HT-29 (cell line): ENCODE results near the gene OLIG1. TPM values are rescaled to one million over a fixed set of nuclear protein-coding genes. Genes with fewer than 3 reads are reported as not detected.

Experiments used
- DNase-seq: peaks from one replicate; pipeline ENCODE4 v3.0.0-alpha.2; 2015; ENCODE audit warnings: low spot score
- total RNA-seq: library from RNA; depleted of rRNA; stranded (reverse); fragments of >200 nt; shearing (Covaris generic); gene quantifications from 2 replicates; pipeline ENCODE4 v1.2.3, GENCODE V29; 2014

Gene OLIG1
- total RNA-seq, 1 experiment from 2014 or later = not detected

DNA sequence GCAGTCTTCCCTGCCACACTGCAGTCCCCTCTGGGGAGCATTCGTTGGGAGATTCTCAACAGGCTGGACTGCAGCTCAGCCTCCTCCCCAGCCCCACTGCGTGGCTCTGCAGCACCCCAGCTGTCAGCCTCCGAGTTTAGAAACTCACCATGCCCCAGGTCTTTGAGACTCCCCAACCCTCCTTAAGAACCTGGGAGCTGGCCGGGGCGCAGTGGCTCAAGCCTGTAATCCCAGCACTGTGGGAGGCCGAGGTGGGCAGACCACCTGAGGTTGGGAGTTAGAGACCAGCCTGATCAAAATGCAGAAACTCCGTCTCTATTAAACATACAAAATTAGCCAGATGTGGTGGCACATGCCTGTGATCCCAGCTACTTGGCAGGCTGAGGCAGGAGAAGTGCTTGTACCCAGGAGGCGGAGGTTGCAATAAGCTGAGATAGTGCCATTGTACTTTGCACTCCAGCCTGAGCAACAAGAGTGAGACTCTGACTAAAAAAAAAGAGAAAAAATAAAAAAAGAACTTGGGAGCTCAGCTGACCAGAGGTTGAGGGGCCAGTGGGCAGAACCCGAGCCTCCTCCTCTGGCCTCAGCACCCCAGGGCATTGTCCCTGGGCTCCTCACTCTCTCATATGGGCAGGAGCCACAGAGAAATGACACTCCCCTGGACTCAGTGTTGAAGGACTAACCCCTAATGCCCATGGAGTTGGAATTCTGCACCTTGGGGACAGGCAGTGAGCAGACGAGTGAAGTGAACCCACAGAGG, 38.6 kb upstream of the OLIG1 start:
- DNase-seq = no peak

DNA sequence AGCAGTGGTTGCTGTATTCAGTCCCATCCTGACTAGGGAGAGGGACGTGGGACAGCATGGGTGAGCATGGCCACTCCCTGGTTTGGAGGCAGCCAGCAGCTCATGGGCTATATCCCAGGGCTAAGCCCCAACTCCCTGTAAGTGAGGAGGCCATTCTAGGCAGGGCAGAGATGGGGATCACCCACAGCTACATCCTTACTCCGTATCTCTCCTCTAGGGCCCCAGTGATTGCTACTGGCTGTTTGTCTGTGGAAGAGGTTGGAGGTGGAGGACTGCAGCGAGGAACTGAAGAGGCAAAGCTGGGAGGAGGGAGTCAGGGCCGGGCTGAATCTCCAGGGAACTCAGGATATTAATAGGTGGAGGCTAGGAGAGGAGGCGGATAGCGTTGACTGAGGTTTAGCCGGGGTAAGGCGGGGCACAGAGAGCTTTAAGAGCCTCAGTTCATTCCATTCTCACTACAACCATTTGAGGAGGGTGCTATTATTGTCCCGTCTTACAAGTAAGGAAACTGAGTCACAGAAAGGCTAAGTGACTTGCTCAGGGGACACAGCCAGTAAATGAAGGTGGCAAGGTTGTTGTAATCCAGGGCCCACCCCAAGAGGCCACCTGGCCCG, 37.4 kb upstream of the OLIG1 start:
- DNase-seq = no peak

DNA sequence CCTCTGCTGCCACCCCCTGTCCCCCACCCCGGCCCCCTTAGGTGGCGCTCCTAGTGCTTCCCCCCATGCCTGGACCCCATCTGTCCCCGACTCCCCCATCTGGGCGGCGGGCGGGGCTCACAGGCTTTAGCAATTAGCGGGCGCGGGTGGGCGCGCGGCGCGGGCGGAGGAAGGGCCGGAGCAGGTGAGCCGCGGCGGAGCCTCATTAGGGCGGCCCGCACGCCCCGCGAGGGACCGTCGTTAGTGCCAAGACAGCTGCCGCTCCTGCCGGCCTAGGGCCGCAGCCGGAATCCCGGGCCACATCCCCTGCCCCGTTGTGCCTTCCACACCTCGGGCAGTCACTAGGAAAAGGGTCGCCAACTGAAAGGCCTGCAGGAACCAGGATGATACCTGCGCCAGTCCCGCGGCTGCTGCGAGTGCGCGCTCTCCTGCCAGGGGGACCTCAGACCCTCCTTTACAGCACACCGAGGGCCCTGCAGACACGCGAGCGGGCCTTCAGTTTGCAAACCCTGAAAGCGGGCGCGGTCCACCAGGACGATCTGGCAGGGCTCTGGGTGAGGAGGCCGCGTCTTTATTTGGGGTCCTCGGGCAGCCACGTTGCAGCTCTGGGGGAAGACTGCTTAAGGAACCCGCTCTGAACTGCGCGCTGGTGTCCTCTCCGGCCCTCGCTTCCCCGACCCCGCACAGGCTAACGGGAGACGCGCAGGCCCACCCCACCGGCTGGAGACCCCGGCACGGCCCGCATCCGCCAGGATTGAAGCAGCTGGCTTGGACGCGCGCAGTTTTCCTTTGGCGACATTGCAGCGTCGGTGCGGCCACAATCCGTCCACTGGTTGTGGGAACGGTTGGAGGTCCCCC, 36.6 kb upstream of the OLIG1 start:
- DNase-seq = no peak

DNA sequence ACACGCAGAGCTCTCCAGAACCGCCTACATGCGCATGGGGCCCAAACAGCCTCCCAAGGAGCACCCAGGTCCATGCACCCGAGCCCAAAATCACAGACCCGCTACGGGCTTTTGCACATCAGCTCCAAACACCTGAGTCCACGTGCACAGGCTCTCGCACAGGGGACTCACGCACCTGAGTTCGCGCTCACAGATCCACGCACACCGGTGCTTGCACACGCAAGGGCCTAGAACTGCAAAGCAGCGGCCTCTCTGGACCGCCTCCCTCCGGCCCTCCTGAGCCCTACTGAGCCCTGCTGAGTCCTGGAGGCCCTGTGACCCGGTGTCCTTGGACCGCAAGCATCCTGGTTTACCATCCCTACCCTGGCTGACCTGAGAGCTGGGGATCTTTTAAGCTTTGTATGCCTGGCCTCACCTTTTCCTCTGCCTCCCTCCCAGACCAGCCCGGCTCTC, 36.0 kb upstream of the OLIG1 start:
- DNase-seq = no peak

DNA sequence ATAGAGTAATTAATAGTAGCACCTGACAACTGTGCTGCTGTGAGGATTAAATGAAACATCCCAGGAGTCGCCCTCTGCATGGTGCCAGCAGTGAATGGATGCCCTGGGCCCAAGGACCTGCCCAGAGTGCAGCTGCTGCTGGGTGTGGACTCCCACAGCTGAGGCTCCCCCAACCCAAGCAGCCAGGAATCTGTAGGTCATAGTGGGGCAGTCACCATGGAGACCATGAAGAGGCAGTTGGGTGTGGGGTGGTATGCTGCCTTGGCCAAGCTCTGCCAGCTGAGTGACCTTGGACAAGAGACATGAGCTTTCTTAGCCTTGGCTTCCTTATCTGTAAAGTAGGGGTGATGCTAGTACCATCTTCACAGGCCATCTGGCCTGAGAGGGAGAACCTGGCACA, 34.8 kb upstream of the OLIG1 start:
- DNase-seq = no peak

GRCh38 chr21:33036430-33037162, 33.3 kb upstream of the OLIG1 start:
- no peak for DNase-seq

- DNase-seq = no peak
Measured at GRCh38 chr21:33037501-33037900, 32.4 kb upstream of the OLIG1 start.

DNA sequence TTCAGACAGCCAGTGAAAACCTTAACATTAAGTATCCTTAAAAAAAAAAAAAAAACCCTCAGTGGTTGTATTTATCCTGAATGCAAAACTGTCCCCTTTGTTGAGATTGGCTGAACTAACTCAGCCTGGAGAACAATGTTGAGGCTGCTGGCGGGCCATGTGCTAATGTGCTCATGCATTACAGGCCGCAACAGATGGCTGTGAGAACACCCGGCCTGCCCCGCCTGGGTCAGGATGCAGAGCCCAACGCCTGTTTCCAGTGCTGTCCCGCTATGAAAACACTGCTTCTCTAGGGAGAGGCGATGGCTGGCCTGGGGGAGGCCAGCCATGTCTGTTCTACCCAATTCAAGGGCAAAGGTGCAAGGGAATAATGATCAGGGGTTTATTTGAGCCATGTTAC, 30.4 kb upstream of the OLIG1 start:
- no peak for DNase-seq

- no peak for DNase-seq
Measured at GRCh38 chr21:33040215-33040614, 29.7 kb upstream of the OLIG1 start.

DNA sequence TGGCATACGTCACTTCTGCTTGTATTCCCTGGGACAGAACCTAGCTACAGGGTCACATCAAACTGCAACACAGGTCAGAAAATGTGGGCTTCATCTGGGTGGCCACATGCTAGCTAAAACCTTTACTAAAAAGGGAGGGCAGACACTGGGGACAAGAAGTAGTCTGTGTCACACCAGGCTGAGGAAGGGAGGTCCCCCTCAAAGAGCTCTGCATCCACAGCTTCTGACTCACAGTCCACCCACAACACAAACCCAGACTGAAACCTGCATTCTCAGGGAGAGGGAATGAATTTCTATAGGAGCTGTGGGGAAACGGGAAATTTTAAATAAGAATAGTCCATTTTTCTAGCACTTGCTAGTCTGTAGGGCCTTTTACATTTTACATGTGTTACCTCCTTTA, 28.0 kb upstream of the OLIG1 start:
- no peak for DNase-seq

DNA sequence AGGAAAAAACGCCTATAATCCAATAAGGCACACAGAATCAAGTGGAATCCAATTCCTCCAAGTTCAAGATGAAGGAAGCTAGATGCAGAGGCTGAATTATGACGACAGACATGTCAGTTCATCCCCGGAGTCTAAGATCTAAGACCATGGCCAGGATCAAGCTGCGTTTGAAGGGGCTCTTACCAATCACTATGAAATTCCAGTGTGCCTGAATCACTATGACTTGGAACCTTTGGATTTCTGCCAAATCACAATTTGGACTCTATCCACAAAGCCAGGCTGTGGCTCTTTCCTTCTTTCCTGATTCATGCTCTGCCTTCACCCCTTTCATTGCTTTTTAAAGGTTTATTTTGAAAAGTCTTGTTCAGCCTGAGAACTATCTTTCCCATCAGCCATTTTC, 27.1 kb upstream of the OLIG1 start:
- no peak for DNase-seq

DNA sequence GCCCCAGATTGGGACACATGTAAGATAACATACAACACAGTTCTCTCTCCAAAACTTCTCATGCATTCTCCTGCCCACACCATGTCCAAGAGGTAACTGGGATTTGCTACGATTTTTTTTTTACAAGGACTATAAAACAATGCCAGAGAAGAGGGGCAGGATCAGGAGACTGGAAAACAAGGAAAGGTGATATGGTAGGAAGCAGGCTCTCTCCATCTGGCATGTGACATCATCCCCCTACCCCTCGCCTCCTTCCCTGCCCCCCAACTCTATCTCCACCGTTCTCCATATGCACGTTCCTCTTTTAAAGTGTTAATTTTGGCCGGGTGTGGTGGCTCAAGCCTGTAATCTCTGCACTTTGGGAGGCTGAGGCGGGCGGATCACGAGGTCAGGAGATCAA, 23.5 kb upstream of the OLIG1 start:
- no peak for DNase-seq

GRCh38 chr21:33047231-33047630, 22.7 kb upstream of the OLIG1 start:
- DNase-seq = no peak

DNA sequence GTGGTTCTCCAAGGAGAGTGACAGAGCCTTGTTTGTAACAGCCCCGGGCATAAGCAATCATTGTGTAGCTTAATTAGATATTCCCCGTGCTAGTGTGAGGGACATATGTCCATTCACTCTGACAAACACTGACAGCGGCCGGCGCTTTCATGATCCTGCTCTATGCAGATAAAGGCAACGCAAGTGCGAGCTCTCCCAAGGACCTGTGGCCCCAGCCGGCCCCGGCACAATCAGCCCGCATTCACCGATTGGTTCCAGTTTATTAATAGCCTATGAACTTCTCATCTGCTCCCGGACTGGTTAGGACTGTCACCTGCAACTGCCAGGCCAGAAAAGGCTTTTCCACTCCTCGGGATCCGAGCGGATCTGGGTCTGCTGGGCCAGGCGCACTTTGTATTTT, 18.0 kb upstream of the OLIG1 start:
- DNase-seq = no peak

GRCh38 chr21:33053951-33054350, 16.0 kb upstream of the OLIG1 start:
- no peak for DNase-seq

GRCh38 chr21:33055991-33056390, 13.9 kb upstream of the OLIG1 start:
- no peak for DNase-seq

DNA sequence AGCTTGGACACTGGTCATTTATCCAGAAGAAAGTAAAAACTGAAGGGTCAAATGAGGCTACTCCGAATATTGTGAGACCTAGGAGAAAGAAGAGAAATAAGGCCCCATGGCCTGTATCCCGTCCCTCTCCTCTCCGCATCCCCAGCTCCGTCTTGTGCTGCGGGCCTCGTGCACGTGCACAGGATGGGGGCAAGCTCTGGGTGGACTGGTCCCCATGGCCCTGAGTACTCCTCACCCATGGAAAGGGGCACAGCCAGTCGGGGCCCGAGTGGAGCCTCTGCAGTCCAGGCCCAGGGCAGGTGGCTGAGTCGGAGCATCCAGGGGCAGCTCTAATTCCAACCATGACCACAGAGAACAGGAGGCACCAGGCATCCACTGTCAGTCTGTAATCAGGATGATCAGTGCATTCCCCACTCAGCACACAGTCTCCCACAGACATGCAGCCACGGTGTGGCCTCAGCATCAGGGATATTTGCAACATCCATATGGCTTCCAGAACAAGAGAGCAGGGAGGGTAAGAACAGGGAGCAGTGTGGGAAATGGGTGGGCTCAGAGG, 12.5 kb upstream of the OLIG1 start:
- no peak for DNase-seq

DNA sequence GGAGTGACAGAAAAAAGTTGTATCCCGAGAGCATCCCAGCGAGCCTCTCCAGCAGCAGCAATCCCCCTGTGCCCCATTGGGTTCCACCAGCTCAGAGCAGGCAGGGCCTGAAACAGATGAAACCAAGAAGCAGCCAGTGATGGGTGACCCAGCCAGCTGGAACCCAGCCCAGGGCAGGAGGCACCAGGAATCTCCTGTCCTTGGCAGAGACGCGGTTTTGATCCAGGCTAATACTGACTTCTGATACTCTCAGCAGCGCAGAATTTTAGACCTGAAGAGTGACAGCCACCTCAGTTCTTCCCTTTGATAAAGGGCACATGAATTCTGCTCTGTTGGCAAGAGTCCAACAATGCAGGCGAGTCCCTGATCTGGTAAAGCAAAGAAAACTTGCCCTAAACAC, 11.4 kb upstream of the OLIG1 start:
- DNase-seq = no peak

DNA sequence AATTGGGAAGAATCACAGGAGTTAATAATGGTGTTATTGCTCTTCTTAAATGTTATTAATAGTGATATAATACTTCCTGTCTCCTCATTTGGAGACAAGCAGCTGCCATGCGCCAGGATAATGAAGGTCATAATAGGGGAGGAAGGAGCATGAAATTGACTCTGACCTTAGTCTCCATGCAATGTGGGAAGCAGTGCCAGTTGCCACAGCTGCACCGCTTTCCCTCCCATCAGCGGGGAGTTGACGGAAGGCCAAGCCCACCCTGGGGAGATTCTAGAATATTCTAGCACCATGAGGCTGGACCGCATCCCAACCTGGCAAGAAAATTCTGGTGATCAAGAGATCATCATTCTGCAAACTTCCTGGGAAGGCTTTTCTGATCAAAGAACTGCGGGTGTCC, 11.0 kb upstream of the OLIG1 start:
- DNase-seq = no peak

DNA sequence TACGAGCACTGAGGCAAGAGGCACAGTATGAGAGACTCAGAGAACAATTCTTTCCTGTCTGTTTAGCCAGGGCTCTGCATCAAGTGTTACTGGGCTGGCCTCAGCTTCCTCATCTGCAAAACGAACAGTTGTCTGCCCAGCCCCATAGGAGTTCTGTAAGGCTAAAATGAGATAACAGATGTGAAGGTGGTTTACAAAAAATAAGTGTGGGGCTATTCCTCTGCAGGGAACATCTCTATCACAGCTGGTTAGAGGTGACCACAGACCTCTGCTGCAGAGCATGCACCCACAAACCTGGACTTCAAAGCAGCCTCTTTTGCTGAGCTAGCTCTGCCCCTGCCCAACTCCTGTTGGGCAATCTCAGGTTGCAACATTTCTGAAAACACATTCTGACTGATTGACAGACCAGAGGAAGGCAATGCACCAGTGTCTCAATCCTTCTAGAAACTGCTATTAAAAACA, 10.5 kb upstream of the OLIG1 start:
- no peak for DNase-seq

DNA sequence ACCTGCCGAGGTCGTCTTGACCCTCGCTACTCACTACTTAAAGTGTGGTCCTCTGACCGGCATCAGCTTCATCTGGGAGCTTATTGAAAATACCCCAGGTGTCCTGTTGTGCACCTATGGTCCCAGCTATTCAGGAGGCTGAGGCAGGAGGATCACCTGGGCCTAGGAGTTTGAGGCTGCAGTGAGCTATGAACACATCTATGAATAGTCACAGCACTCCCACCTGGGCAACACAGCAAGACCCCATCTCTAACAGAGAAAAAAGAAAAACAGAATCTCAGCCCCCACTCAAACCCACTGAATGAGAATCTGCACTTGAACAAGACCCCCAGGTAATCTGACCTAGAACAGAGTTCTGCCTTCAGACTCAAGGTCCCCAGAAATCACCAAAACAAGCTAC, 8.7 kb upstream of the OLIG1 start:
- no peak for DNase-seq
